Liver (tissue), 9 donors: Measurements from ENCODE around the gene TRIM38. TPM values are rescaled to one million over a fixed set of nuclear protein-coding genes. Genes with fewer than 3 reads are reported as not detected.
"Not testable (repeated sequence)": the region's sequence is repeated elsewhere in the genome, so short reads cannot be mapped to it uniquely, and the experiment has no call there.

Experiments
- DNase-seq: peaks from one replicate; pipeline ENCODE4 v3.0.0-alpha.2; 2017; ENCODE audit warnings: low spot score
- H3K27ac ChIP-seq, 2 donors: one replicate each; pipeline ENCODE4 v1.7.0; 2013; ENCODE audit warnings: inconsistent platforms in 2 of 2, low read length in 2 of 2, control low read depth in 1 of 2, low read depth in 1 of 2, mild to moderate bottlenecking in 1 of 2
- H3K27me3 ChIP-seq, 4 donors: one replicate each; pipeline versions ENCODE4 v1.6.1 to v1.7.0; 2013; ENCODE audit warnings: low read length in 3 of 4, inconsistent platforms in 1 of 4, mild to moderate bottlenecking in 1 of 4, moderate library complexity in 1 of 4; ENCODE audit not compliant: control insufficient read depth in 4 of 4, insufficient read depth in 4 of 4
- H3K36me3 ChIP-seq, 4 donors: one replicate each; pipeline versions ENCODE4 v1.6.1 to v1.7.0; 2013; ENCODE audit warnings: low read length in 3 of 4, mild to moderate bottlenecking in 3 of 4, low read depth in 1 of 4, moderate library complexity in 1 of 4; ENCODE audit not compliant: control insufficient read depth in 4 of 4, insufficient read depth in 3 of 4
- H3K4me1 ChIP-seq, 4 donors: one replicate each; pipeline versions ENCODE4 v1.6.1 to v1.7.0; 2013; ENCODE audit warnings: low read length in 3 of 4, mild to moderate bottlenecking in 3 of 4, moderate library complexity in 1 of 4; ENCODE audit not compliant: control insufficient read depth in 4 of 4, insufficient read depth in 4 of 4
- H3K4me3 ChIP-seq, 3 donors: one replicate each; pipeline versions ENCODE4 v1.6.1 to v1.7.0; 2013; ENCODE audit warnings: low read length in 3 of 3, control low read depth in 1 of 3, low read depth in 1 of 3, mild to moderate bottlenecking in 1 of 3
- H3K9ac ChIP-seq, 2 donors: one replicate each; pipeline ENCODE4 v1.7.0; 2013; ENCODE audit warnings: low read length in 2 of 2, mild to moderate bottlenecking in 2 of 2, moderate library complexity in 2 of 2, control low read depth in 1 of 2, low read depth in 1 of 2
- H3K9me3 ChIP-seq, 4 donors: one replicate each; pipeline versions ENCODE4 v1.6.1 to v1.7.0; 2013; ENCODE audit warnings: low read length in 3 of 4; ENCODE audit not compliant: control insufficient read depth in 4 of 4
- ATF3 ChIP-seq: IDR thresholded peaks from 2 replicates; pipeline ENCODE4 v1.6.1; 2016; ENCODE audit warnings: antibody characterized with exemption
- CTCF ChIP-seq: fragments of 150-350 bp; IDR thresholded peaks from 2 replicates; pipeline ENCODE4 v1.5.1; 2017; ENCODE audit warnings: improper control_type of control experiment, low read depth, low read length; ENCODE audit not compliant: missing input control
- EGR1 ChIP-seq, 2 donors: IDR thresholded peaks; 2 replicates each; pipeline ENCODE4 v1.6.1; 2016 to 2018; ENCODE audit warnings: antibody characterized with exemption in 2 of 2, low read depth in 2 of 2
- FOXA1 ChIP-seq: IDR thresholded peaks from 2 replicates; pipeline ENCODE4 v1.6.1; 2016; ENCODE audit warnings: antibody characterized with exemption
- FOXA2 ChIP-seq: IDR thresholded peaks from 2 replicates; pipeline ENCODE4 v1.6.1; 2016; ENCODE audit warnings: antibody characterized with exemption
- GABPA ChIP-seq, 2 donors: IDR thresholded peaks in 1 of 2; conservative IDR thresholded peaks in 1 of 2; 2 replicates each; pipeline ENCODE4 v1.6.1; 2016; ENCODE audit warnings: antibody characterized with exemption in 2 of 2, mild to moderate bottlenecking in 1 of 2, moderate library complexity in 1 of 2
- HNF4A ChIP-seq, 2 donors: conservative IDR thresholded peaks; 2 replicates each; pipeline ENCODE4 v1.6.1; 2016; ENCODE audit warnings: antibody characterized with exemption in 2 of 2, mild to moderate bottlenecking in 2 of 2
- HNF4G ChIP-seq: IDR thresholded peaks from 2 replicates; pipeline ENCODE4 v1.6.1; 2016; ENCODE audit warnings: antibody characterized with exemption
- JUND ChIP-seq, 2 donors: IDR thresholded peaks; 2 replicates each; pipeline ENCODE4 v1.6.1; 2016; ENCODE audit warnings: antibody characterized with exemption in 2 of 2
- MAX ChIP-seq: IDR thresholded peaks from 2 replicates; pipeline ENCODE4 v1.6.1; 2016; ENCODE audit warnings: antibody characterized with exemption
- NR2F2 ChIP-seq: IDR thresholded peaks from 2 replicates; pipeline ENCODE4 v1.6.1; 2016; ENCODE audit warnings: antibody characterized with exemption
- RAD21 ChIP-seq, 2 donors: IDR thresholded peaks; 2 replicates each; pipeline ENCODE4 v1.6.1; 2016; ENCODE audit warnings: antibody characterized with exemption in 2 of 2, mild to moderate bottlenecking in 2 of 2
- SP1 ChIP-seq: IDR thresholded peaks from 2 replicates; pipeline ENCODE4 v1.6.1; 2018; ENCODE audit warnings: antibody characterized with exemption, mild to moderate bottlenecking
- TAF1 ChIP-seq: conservative IDR thresholded peaks from 2 replicates; pipeline ENCODE4 v1.6.1; 2016; ENCODE audit warnings: antibody characterized with exemption, mild to moderate bottlenecking
- YY1 ChIP-seq: IDR thresholded peaks from 2 replicates; pipeline ENCODE4 v1.6.1; 2016; ENCODE audit warnings: antibody characterized with exemption, mild to moderate bottlenecking
- ZBTB33 ChIP-seq: IDR thresholded peaks from 2 replicates; pipeline ENCODE4 v1.6.1; 2016; ENCODE audit warnings: antibody characterized with exemption
- WGBS: extraction: QIAGEN DNeasy Blood & Tissue Kit; methylation state at CpG from one replicate; pipeline ENCODE4 v1.1.7; 2013; 5-methylcytosine and 5-hydroxymethylcytosine counted together
- polyA plus RNA-seq, 2 donors: library from polyadenylated mRNA; stranded (reverse) in 1 of 2; unstranded in 1 of 2; fragments of 200-250 nt in 1 of 2; fragments of >200 nt in 1 of 2; fragmentation: Nextera tagmentation in 1 of 2; extraction: Ambion mirVana in 1 of 2; gene quantifications; one replicate each; pipeline versions ENCODE4 v1.2.1 to v1.2.3, GENCODE V29; 2013 to 2015
- total RNA-seq, 2 donors: library from RNA; depleted of rRNA; stranded (reverse); fragments of >200 nt; gene quantifications; one replicate each; pipeline ENCODE4 v1.2.3, GENCODE V29; 2014
- donor health status: healthy.
- donor health status: healthy.
- donor health status: healthy.
- donor health status: healthy.
- donor health status: healthy.

The TRIM38 gene
- total and polyA plus RNA-seq, 4 donors = 1.5 to 3.9 (median 2.9) TPM

GRCh38 chr6:25944688-25945574 lies 17.7 kb upstream of the TRIM38 start:
- no peaks in the 10 kb centered on the region for H3K4me1 ChIP-seq
- no peak overlapping the region for H3K9ac ChIP-seq
- WGBS = 53% methylated on average over 8 of the region's 8 CpGs
- TF ChIP-seq FOXA2 = no peak
- TF ChIP-seq CTCF = no peak
- no peak for TF ChIP-seq YY1
- no peak for TF ChIP-seq SP1
- TF ChIP-seq EGR1 (IDR thresholded peaks at IDR 0.05; ENCODE audit: low read depth in 2 of 2) = no peak
- no peak for TF ChIP-seq ATF3
- no peak for TF ChIP-seq ZBTB33
- TF ChIP-seq GABPA (IDR thresholded peaks at IDR 0.05 in 1 of 2, conservative IDR thresholded peaks at IDR 0.05 in 1 of 2) = no peak
- no peak for TF ChIP-seq MAX
- no peak for TF ChIP-seq JUND (IDR thresholded peaks at IDR 0.05)
- no peak for TF ChIP-seq TAF1
- TF ChIP-seq HNF4A (conservative IDR thresholded peaks at IDR 0.05) = no peak
- no peak for TF ChIP-seq RAD21 (IDR thresholded peaks at IDR 0.05)
- TF ChIP-seq NR2F2 = no peak
- no peaks in the 10 kb centered on the region for H3K36me3 ChIP-seq
- H3K9me3 ChIP-seq = no peaks in the 10 kb centered on the region
- H3K4me3 ChIP-seq = no peak overlapping the region
- H3K27ac ChIP-seq = no peak overlapping the region
- DNase-seq = no peak
- H3K27me3 ChIP-seq = no peaks in the 10 kb centered on the region

- DNase-seq, H3K4me1 ChIP-seq, H3K4me3 ChIP-seq, H3K36me3 ChIP-seq, H3K9me3 ChIP-seq, H3K27ac ChIP-seq, H3K9ac ChIP-seq, H3K27me3 ChIP-seq: not testable (repeated sequence)
- 99% methylated on average over 3 of the region's 3 CpGs for WGBS
Measured at GRCh38 chr6:25945738-25946137, 16.9 kb upstream of the TRIM38 start.

- no peaks in the 10 kb centered on the region for H3K36me3 ChIP-seq
- no peaks in the 10 kb centered on the region for H3K4me1 ChIP-seq
- H3K9me3 ChIP-seq = no peaks in the 10 kb centered on the region
- no peak overlapping the region for H3K27ac ChIP-seq
- no peak overlapping the region for H3K4me3 ChIP-seq
- WGBS = 92% methylated on average over 2 of the region's 2 CpGs
- DNase-seq = no peak
- no peak overlapping the region for H3K9ac ChIP-seq
- no peaks in the 10 kb centered on the region for H3K27me3 ChIP-seq
- TF ChIP-seq EGR1 (IDR thresholded peaks at IDR 0.05; ENCODE audit: low read depth in 2 of 2) = no peak
- no peak for TF ChIP-seq HNF4A (conservative IDR thresholded peaks at IDR 0.05)
- no peak for TF ChIP-seq NR2F2
- no peak for TF ChIP-seq SP1
- no peak for TF ChIP-seq ZBTB33
- no peak for TF ChIP-seq JUND (IDR thresholded peaks at IDR 0.05)
- no peak for TF ChIP-seq FOXA2
- no peak for TF ChIP-seq HNF4G
- no peak for TF ChIP-seq GABPA (IDR thresholded peaks at IDR 0.05 in 1 of 2, conservative IDR thresholded peaks at IDR 0.05 in 1 of 2)
- no peak for TF ChIP-seq ATF3
- TF ChIP-seq TAF1 = no peak
- no peak for TF ChIP-seq YY1
- TF ChIP-seq MAX = no peak
- TF ChIP-seq CTCF = no peak
- no peak for TF ChIP-seq FOXA1
Measured at GRCh38 chr6:25946631-25947030, 16.0 kb upstream of the TRIM38 start.
